ENCODE measurements around the gene KRT27.

Gene KRT27

GRCh38 chr17:40806131-40806530 is 23.8 kb upstream of the KRT27 start:
- no peak for DNase-seq

- DNase-seq = peak; percentile 69
Measured at GRCh38 chr17:40803617-40804082, 21.3 kb upstream of the KRT27 start.

- DNase-seq = no peak
Measured at GRCh38 chr17:40801157-40801556, 18.8 kb upstream of the KRT27 start.

- DNase-seq = no peak
Measured at GRCh38 chr17:40800381-40800780, 18.0 kb upstream of the KRT27 start.

GRCh38 chr17:40799859-40800258 is 17.5 kb upstream of the KRT27 start, which contains the start of gene KRT28:
TSS of gene KRT28 (minus strand) at chr17:40799959. CDS start at chr17:40799893, 66 bp downstream.
- no peak for DNase-seq

- no peak for DNase-seq
Measured at GRCh38 chr17:40796846-40797245, 14.5 kb upstream of the KRT27 start.

GRCh38 chr17:40795019-40795667 is 12.8 kb upstream of the KRT27 start:
- DNase-seq = no peak

GRCh38 chr17:40794466-40794865 is 12.1 kb upstream of the KRT27 start:
- no peak for DNase-seq

GRCh38 chr17:40793832-40794231 is 11.5 kb upstream of the KRT27 start:
- peak; percentile 45 for DNase-seq

- DNase-seq = no peak
Measured at GRCh38 chr17:40791787-40792436, 9.6 kb upstream of the KRT27 start.

GRCh38 chr17:40791111-40791510 is 8.8 kb upstream of the KRT27 start:
- DNase-seq = no peak

- DNase-seq = peak; percentile 41
Measured at GRCh38 chr17:40779181-40779909, 3.0 kb downstream of the KRT27 start.

- DNase-seq = no peak
Measured at GRCh38 chr17:40778461-40778860, 3.9 kb downstream of the KRT27 start.

- DNase-seq = no peak
Measured at GRCh38 chr17:40777971-40778370, 4.4 kb downstream of the KRT27 start.

- no peak for DNase-seq
Measured at GRCh38 chr17:40777459-40777858, 4.9 kb downstream of the KRT27 start.

- no peak for DNase-seq
Measured at GRCh38 chr17:40775945-40776344, 6.4 kb downstream of the KRT27 start.

- DNase-seq = no peak
Measured at GRCh38 chr17:40772101-40772500, 10.2 kb downstream of the KRT27 start, which contains the start of gene KRT26. TSS of gene KRT26 (minus strand) at chr17:40772201. CDS start at chr17:40772113, 88 bp downstream.

GRCh38 chr17:40765657-40766056 is 16.7 kb downstream of the KRT27 start:
- no peak for DNase-seq

GRCh38 chr17:40763752-40764151 is 18.6 kb downstream of the KRT27 start:
- DNase-seq = no peak

- no peak for DNase-seq
Measured at GRCh38 chr17:40760105-40761016, 22.0 kb downstream of the KRT27 start.

GRCh38 chr17:40755231-40755630 is 27.1 kb downstream of the KRT27 start, which contains the start of gene KRT25:
TSS of gene KRT25 (minus strand) at chr17:40755331. CDS start at chr17:40755271, 60 bp downstream.
- DNase-seq = no peak

- no peak for DNase-seq
Measured at GRCh38 chr17:40753804-40754203, 28.5 kb downstream of the KRT27 start.

- DNase-seq = no peak
Measured at GRCh38 chr17:40751065-40751464, 31.3 kb downstream of the KRT27 start.

Measured in NCI-H510A (cell line).